Astrocyte (in vitro differentiated cells and primary cell): ENCODE measurements around the gene ANO4. TPM values are rescaled to one million over a fixed set of nuclear protein-coding genes. Genes with fewer than 3 reads are reported as not detected.

Source experiments
- DNase-seq: peaks from one replicate; pipeline ENCODE4 v3.0.0-alpha.2; 2010; ENCODE audit warnings: low read depth
- FAIRE-seq: peaks from 2 replicates; lab custom pipeline; 2011; peaks lifted over from hg19 to GRCh38; lab: Jason Lieb, UNC
- H2AFZ ChIP-seq: 2 replicates; pipeline ENCODE4 v1.6.0; 2012; ENCODE audit warnings: low read depth, low read length, inconsistent platforms
- H3K27ac ChIP-seq: 2 replicates; pipeline ENCODE4 v1.5.1; 2011; ENCODE audit warnings: low read depth, low read length, inconsistent platforms
- H3K27me3 ChIP-seq: 2 replicates; pipeline ENCODE4 v1.6.0; 2011; ENCODE audit warnings: low read length, inconsistent platforms; ENCODE audit not compliant: insufficient read depth
- H3K36me3 ChIP-seq: 2 replicates; pipeline ENCODE4 v1.5.1; 2011; ENCODE audit warnings: low read length, inconsistent platforms; ENCODE audit not compliant: insufficient read depth
- H3K4me1 ChIP-seq: 2 replicates; pipeline ENCODE4 v1.5.1; 2011; ENCODE audit warnings: low read length, inconsistent platforms; ENCODE audit not compliant: insufficient read depth
- H3K4me2 ChIP-seq: 2 replicates; pipeline ENCODE4 v1.6.0; 2012; ENCODE audit warnings: low read length, inconsistent platforms
- H3K4me3 ChIP-seq: 2 replicates; pipeline ENCODE4 v1.5.1; 2011; ENCODE audit warnings: low read depth, mild to moderate bottlenecking, low read length, inconsistent platforms; ENCODE audit not compliant: insufficient read depth
- H3K79me2 ChIP-seq: 2 replicates; pipeline ENCODE4 v1.6.0; 2012; ENCODE audit warnings: mild to moderate bottlenecking, low read length, inconsistent platforms; ENCODE audit not compliant: insufficient read depth
- H3K9ac ChIP-seq: 2 replicates; pipeline ENCODE4 v1.6.0; 2012; ENCODE audit warnings: mild to moderate bottlenecking, low read length, inconsistent platforms
- H3K9me3 ChIP-seq: 2 replicates; pipeline ENCODE4 v1.5.1; 2012; ENCODE audit warnings: low read depth, mild to moderate bottlenecking, low read length, inconsistent platforms; ENCODE audit not compliant: insufficient read depth
- H4K20me1 ChIP-seq: 2 replicates; pipeline ENCODE4 v1.6.0; 2012; ENCODE audit warnings: low read length, inconsistent platforms; ENCODE audit not compliant: insufficient read depth
- H3K27ac Mint-ChIP-seq: one replicate; pipeline ENCODE4 v1.8.0; 2021; ENCODE audit warnings: mild to moderate bottlenecking, mixed read lengths; ENCODE audit not compliant: unreplicated experiment
- H3K27me3 Mint-ChIP-seq: one replicate; pipeline ENCODE4 v1.8.0; 2021; ENCODE audit warnings: low read depth, mixed read lengths; ENCODE audit not compliant: unreplicated experiment
- H3K36me3 Mint-ChIP-seq: one replicate; pipeline ENCODE4 v1.8.0; 2021; ENCODE audit warnings: low read depth, mixed read lengths; ENCODE audit not compliant: unreplicated experiment
- H3K4me1 Mint-ChIP-seq: one replicate; pipeline ENCODE4 v1.8.0; 2021; ENCODE audit warnings: low read depth, mixed read lengths; ENCODE audit not compliant: unreplicated experiment
- H3K4me3 Mint-ChIP-seq: one replicate; pipeline ENCODE4 v1.8.0; 2021; ENCODE audit warnings: mild to moderate bottlenecking, moderate library complexity, mixed read lengths; ENCODE audit not compliant: unreplicated experiment
- H3K9me3 Mint-ChIP-seq: one replicate; pipeline ENCODE4 v1.8.0; 2021; ENCODE audit warnings: mild to moderate bottlenecking, mixed read lengths; ENCODE audit not compliant: unreplicated experiment
- EZH2 ChIP-seq: IDR thresholded peaks from 2 replicates; pipeline ENCODE4 v1.6.1; 2012; ENCODE audit warnings: mild to moderate bottlenecking, low read length, inconsistent platforms; ENCODE audit not compliant: insufficient read depth
- total RNA-seq: library from RNA; stranded (reverse); gene quantifications from 2 replicates; pipeline ENCODE4 v1.2.1, GENCODE V29; 2021
- TF ChIP-seq, protein P1 (sequence below): IDR thresholded peaks from 2 replicates; pipeline ENCODE4 v1.5.1; 2011; ENCODE audit warnings: low read depth, mild to moderate bottlenecking, inconsistent platforms, low read length, moderate library complexity; ENCODE audit not compliant: insufficient read depth

The ANO4 gene
- total RNA-seq, 1 donor from 2014 or later = 41.3 TPM

DNA sequence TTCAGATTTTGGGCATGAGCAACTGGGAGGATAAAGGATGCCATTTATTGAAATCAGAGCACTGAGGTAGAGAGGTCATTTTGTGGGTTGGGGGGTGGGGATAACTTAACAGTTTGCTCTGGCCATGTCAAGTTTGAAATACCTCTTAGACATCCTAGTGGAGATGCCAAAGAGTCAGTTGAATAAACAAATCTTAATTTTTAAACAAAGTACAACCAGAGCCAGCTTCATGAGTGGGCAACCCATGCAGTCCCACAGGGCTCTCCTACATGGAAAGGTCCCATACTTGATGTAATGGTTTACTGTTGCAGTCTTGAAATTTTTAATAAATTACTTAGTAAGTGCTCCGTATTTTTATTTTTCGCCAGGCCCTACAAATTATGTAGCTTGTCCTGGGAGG, 81.2 kb downstream of the ANO4 start:
- no peak overlapping the region for H3K27ac Mint-ChIP-seq
- Histone ChIP-seq H3K27me3 (no peaks in the 10 kb centered on the region), H3K27ac (no peak overlapping the region), H3K4me1 (no peaks in the 10 kb centered on the region), H3K4me3 (no peak overlapping the region), H4K20me1 (peaks cover 10% of the 10 kb centered on the region), H2AFZ (no peak overlapping the region), H3K36me3 (no peaks in the 10 kb centered on the region), H3K4me2 (no peak overlapping the region), H3K79me2 (no peaks in the 10 kb centered on the region), H3K9me3 (peaks cover 2% of the 10 kb centered on the region), H3K9ac (no peak overlapping the region)
- H3K36me3 Mint-ChIP-seq = peaks cover 17% of the 10 kb centered on the region
- DNase-seq (no peak), FAIRE-seq (no peak)
- no peaks in the 10 kb centered on the region for H3K27me3 Mint-ChIP-seq
- peaks cover 14% of the 10 kb centered on the region for H3K4me1 Mint-ChIP-seq
- TF ChIP-seq, protein P1, sequence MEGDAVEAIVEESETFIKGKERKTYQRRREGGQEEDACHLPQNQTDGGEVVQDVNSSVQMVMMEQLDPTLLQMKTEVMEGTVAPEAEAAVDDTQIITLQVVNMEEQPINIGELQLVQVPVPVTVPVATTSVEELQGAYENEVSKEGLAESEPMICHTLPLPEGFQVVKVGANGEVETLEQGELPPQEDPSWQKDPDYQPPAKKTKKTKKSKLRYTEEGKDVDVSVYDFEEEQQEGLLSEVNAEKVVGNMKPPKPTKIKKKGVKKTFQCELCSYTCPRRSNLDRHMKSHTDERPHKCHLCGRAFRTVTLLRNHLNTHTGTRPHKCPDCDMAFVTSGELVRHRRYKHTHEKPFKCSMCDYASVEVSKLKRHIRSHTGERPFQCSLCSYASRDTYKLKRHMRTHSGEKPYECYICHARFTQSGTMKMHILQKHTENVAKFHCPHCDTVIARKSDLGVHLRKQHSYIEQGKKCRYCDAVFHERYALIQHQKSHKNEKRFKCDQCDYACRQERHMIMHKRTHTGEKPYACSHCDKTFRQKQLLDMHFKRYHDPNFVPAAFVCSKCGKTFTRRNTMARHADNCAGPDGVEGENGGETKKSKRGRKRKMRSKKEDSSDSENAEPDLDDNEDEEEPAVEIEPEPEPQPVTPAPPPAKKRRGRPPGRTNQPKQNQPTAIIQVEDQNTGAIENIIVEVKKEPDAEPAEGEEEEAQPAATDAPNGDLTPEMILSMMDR = no peak
- TF ChIP-seq EZH2 = no peak
- H3K9me3 Mint-ChIP-seq = peaks cover 15% of the 10 kb centered on the region
- no peak overlapping the region for H3K4me3 Mint-ChIP-seq

DNA sequence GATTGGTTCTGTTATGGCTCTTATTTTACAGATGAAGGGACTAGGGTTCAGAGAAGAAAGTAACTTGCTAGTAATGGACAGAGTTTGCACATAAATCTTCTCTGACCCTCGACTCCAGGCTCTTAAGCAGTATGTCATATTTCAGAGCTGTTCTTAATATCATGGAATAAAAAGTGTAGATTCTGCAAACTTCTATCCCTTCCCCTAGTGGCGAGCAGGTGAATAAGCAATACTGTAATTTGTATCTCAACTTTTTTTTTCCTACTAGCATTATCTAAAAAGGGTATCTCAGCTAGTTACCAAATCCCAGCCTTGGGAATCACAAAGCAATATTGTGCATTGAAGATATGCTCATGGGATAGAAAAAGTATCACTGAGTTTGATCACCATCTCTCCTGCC, 83.2 kb downstream of the ANO4 start:
- Mint-ChIP-seq H3K36me3 (peaks cover 14% of the 10 kb centered on the region), H3K4me1 (peaks cover 14% of the 10 kb centered on the region), H3K27me3 (no peaks in the 10 kb centered on the region), H3K4me3 (no peak overlapping the region), H3K9me3 (peaks cover 14% of the 10 kb centered on the region), H3K27ac (no peak overlapping the region)
- H3K9ac ChIP-seq = no peak overlapping the region
- TF ChIP-seq, protein P1 = peak; percentile 46
- no peak for TF ChIP-seq EZH2
- peaks cover 2% of the 10 kb centered on the region for H3K9me3 ChIP-seq
- no peaks in the 10 kb centered on the region for H3K36me3 ChIP-seq
- FAIRE-seq (no peak), DNase-seq (no peak)
- H3K4me3 ChIP-seq = no peak overlapping the region
- H3K4me1 ChIP-seq = no peaks in the 10 kb centered on the region
- no peak overlapping the region for H3K4me2 ChIP-seq
- no peak overlapping the region for H2AFZ ChIP-seq
- peaks cover 15% of the 10 kb centered on the region for H4K20me1 ChIP-seq
- H3K79me2 ChIP-seq = no peaks in the 10 kb centered on the region
- H3K27me3 ChIP-seq = no peaks in the 10 kb centered on the region
- no peak overlapping the region for H3K27ac ChIP-seq

DNA sequence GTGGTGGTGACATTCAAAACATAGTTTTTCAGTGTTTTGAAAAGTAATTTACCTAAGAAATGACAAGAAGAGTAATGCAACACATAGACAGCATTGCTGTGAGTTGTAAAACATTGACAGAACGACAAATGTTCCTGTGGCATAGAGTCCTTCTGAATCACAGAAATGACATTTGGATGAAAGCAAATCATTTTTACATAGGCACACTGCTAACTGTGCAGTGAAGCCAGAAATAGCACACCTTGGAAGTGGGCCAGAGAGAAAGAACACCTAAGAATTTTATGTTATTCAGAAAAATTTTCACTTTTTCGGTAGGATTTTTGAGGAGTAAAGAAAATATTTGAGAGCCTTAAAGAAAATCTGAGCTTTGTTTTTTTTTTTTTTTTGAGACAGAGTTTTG, 100.6 kb downstream of the ANO4 start:
- Histone ChIP-seq H3K27ac (no peak overlapping the region), H4K20me1 (no peaks in the 10 kb centered on the region), H3K9me3 (no peaks in the 10 kb centered on the region), H3K4me3 (no peak overlapping the region), H3K4me1 (no peaks in the 10 kb centered on the region), H3K4me2 (no peak overlapping the region), H3K36me3 (no peaks in the 10 kb centered on the region), H2AFZ (no peak overlapping the region), H3K27me3 (no peaks in the 10 kb centered on the region), H3K9ac (no peak overlapping the region), H3K79me2 (no peaks in the 10 kb centered on the region)
- TF ChIP-seq EZH2 = no peak
- TF ChIP-seq, protein P1 = no peak
- no peak overlapping the region for H3K4me3 Mint-ChIP-seq
- H3K27ac Mint-ChIP-seq = no peak overlapping the region
- no peaks in the 10 kb centered on the region for H3K9me3 Mint-ChIP-seq
- no peaks in the 10 kb centered on the region for H3K27me3 Mint-ChIP-seq
- H3K4me1 Mint-ChIP-seq = peaks cover 6% of the 10 kb centered on the region
- DNase-seq (no peak), FAIRE-seq (no peak)
- H3K36me3 Mint-ChIP-seq = peaks cover 2% of the 10 kb centered on the region
